CD8-positive, alpha-beta memory T cell (primary cell): ENCODE results near the gene PAPOLB. TPM values are rescaled to one million over a fixed set of nuclear protein-coding genes. Genes with fewer than 3 reads are reported as not detected.
A peak's percentile ranks its signal among the peaks of the same experiment; 100 is the strongest.

Experiments used
- CTCF ChIA-PET: fragments of 350-600 bp; sonication (Branson Sonifier 250); formaldehyde crosslinking; loops from one replicate; lab custom pipeline; 2021; ENCODE audit warnings: antibody characterized with exemption; lab: Charles Lee
- POLR2A ChIA-PET: fragments of 350-600 bp; sonication (Branson Sonifier 250); formaldehyde crosslinking; loops from one replicate; lab custom pipeline; 2021; ENCODE audit warnings: antibody characterized with exemption; lab: Charles Lee
- DNase-seq, 5 donors: peaks; one replicate each; pipeline versions ENCODE4 v3.0.0 to v3.0.0-alpha.2; 2020 to 2022; ENCODE audit warnings: mixed read lengths in 1 of 5
- H3K27ac ChIP-seq: one replicate; pipeline ENCODE4 v1.7.0; 2013; ENCODE audit warnings: low read depth, mild to moderate bottlenecking, low read length, moderate library complexity
- H3K27me3 ChIP-seq: 2 replicates; pipeline ENCODE4 v1.7.0; 2013; ENCODE audit warnings: low read length, mild to moderate bottlenecking; ENCODE audit not compliant: insufficient read depth, poor library complexity, severe bottlenecking
- H3K36me3 ChIP-seq: 2 replicates; pipeline ENCODE4 v1.7.0; 2013; ENCODE audit warnings: mild to moderate bottlenecking, low read length, moderate library complexity; ENCODE audit not compliant: insufficient read depth
- H3K4me1 ChIP-seq: 2 replicates; pipeline ENCODE4 v1.7.0; 2013; ENCODE audit warnings: mild to moderate bottlenecking, low read length, moderate library complexity; ENCODE audit not compliant: insufficient read depth
- H3K4me3 ChIP-seq: 2 replicates; pipeline ENCODE4 v1.7.0; 2013; ENCODE audit warnings: mild to moderate bottlenecking, low read length
- H3K9me3 ChIP-seq: 2 replicates; pipeline ENCODE4 v1.7.0; 2013; ENCODE audit warnings: mild to moderate bottlenecking, low read length
- H3K27ac Mint-ChIP-seq, 8 donors: one replicate each; pipeline ENCODE4 v1.8.0; 2020 to 2021; ENCODE audit warnings: mixed read lengths in 8 of 8, mild to moderate bottlenecking in 6 of 8, inconsistent platforms in 3 of 8, moderate library complexity in 3 of 8
- H3K27me3 Mint-ChIP-seq, 2 donors: one replicate each; pipeline ENCODE4 v1.8.0; 2020 to 2021; ENCODE audit warnings: mixed read lengths in 2 of 2, mild to moderate bottlenecking in 1 of 2, moderate library complexity in 1 of 2
- H3K36me3 Mint-ChIP-seq, 3 donors: one replicate each; pipeline ENCODE4 v1.8.0; 2020 to 2021; ENCODE audit warnings: mixed read lengths in 3 of 3, inconsistent platforms in 1 of 3, mild to moderate bottlenecking in 1 of 3
- H3K4me1 Mint-ChIP-seq, 3 donors: one replicate each; pipeline ENCODE4 v1.8.0; 2020 to 2021; ENCODE audit warnings: mixed read lengths in 3 of 3, inconsistent platforms in 1 of 3, mild to moderate bottlenecking in 1 of 3
- H3K4me3 Mint-ChIP-seq, 7 donors: one replicate each; pipeline ENCODE4 v1.8.0; 2020 to 2021; ENCODE audit warnings: mixed read lengths in 7 of 7, mild to moderate bottlenecking in 6 of 7, moderate library complexity in 4 of 7, inconsistent platforms in 2 of 7
- H3K9me3 Mint-ChIP-seq, 5 donors: one replicate each; pipeline ENCODE4 v1.8.0; 2020 to 2022; ENCODE audit warnings: mixed read lengths in 5 of 5, mild to moderate bottlenecking in 3 of 5, moderate library complexity in 2 of 5, inconsistent platforms in 1 of 5
- polyA plus RNA-seq: library from polyadenylated mRNA; unstranded; fragments of 300-500 nt; fragmentation: Illumina TruSeq; gene quantifications from one replicate; pipeline ENCODE4 v1.2.3, GENCODE V29; 2021
- total RNA-seq, 2 experiments: library from RNA; stranded (reverse); gene quantifications; one replicate each; pipeline ENCODE4 v1.2.3, GENCODE V29; 2021

Gene PAPOLB
- total and polyA plus RNA-seq, 3 experiments from 2014 or later, result not detected

GRCh38 chr7:4820405-4820966 is 41.3 kb downstream of the PAPOLB start:
- Mint-ChIP-seq H3K9me3 (no peaks in the 10 kb centered on the region), H3K27me3 (peaks cover 5 to 13% of the 10 kb centered on the region in 2 donors), H3K36me3 (no peaks in the 10 kb centered on the region), H3K27ac (peak overlapping the region in 1 of 8 donors; percentile 33), H3K4me1 (no peaks in the 10 kb centered on the region), H3K4me3 (no peak overlapping the region)
- H3K27ac ChIP-seq, result no peak overlapping the region
- H3K9me3 ChIP-seq, result no peaks in the 10 kb centered on the region
- H3K4me3 ChIP-seq, result no peak overlapping the region
- ChIA-PET CTCF (no interaction called here), POLR2A (no interaction called here)
- H3K36me3 ChIP-seq, result no peaks in the 10 kb centered on the region
- H3K4me1 ChIP-seq, result no peaks in the 10 kb centered on the region
- DNase-seq, result peak in 1 of 5 donors; percentile 43
- no peaks in the 10 kb centered on the region for H3K27me3 ChIP-seq

DNA sequence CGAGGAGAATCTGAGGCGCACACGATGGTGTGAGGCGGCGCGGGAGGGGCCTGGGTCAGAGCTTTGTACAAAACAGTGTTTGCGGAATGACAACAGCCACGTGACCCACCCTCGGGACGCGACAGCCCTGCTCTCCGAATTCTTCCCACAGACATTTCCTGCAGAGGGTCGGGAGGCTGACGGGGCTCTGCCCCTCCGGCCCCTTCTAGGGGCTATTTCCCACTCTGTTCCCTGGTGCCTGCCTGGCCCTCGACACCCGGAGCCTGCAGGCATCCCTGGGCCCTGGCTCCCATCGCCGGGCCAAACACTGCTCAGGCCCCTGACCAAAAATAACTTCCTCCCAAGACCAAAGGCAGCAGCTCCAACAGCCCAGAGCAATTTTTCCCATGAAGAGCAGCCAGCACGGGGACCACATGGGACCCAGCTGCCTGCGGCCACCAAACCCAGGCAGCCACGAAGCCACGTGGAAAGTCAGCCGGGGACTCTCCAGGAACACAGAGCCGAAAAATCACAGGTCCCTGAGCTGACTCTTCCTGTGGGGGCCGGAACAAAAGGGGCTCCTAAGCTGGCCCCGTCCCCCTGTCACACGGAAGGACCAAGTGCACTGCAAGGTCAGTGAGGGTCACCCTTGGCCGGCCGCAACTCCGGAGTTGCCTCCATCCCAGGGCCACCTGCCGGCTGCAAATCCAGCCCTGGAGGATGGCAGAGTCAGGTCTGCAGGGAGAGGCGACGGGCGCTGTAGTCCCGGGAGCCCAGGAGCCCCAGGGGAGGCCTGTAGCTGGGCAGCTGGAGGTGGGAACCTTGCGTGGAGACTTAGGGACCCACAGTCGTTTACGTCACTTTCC is 42.0 kb downstream of the PAPOLB start:
- ChIA-PET CTCF (no interaction called here), POLR2A (no interaction called here)
- Mint-ChIP-seq H3K27ac (peak overlapping the region in 1 of 8 donors; percentile 22), H3K9me3 (no peaks in the 10 kb centered on the region), H3K36me3 (no peaks in the 10 kb centered on the region), H3K27me3 (peaks cover 3 to 14% of the 10 kb centered on the region in 2 donors), H3K4me1 (no peaks in the 10 kb centered on the region), H3K4me3 (no peak overlapping the region)
- Histone ChIP-seq H3K27ac (no peak overlapping the region), H3K4me3 (no peak overlapping the region), H3K27me3 (no peaks in the 10 kb centered on the region), H3K4me1 (no peaks in the 10 kb centered on the region), H3K36me3 (no peaks in the 10 kb centered on the region), H3K9me3 (no peaks in the 10 kb centered on the region)
- no peak for DNase-seq

GRCh38 chr7:4818000-4818794 is 43.6 kb downstream of the PAPOLB start:
- H3K27ac Mint-ChIP-seq, result no peak overlapping the region
- no peak for DNase-seq
- POLR2A ChIA-PET, result no interaction called here

GRCh38 chr7:4817178-4817901 is 44.5 kb downstream of the PAPOLB start:
- H3K4me1 Mint-ChIP-seq, result no peaks in the 10 kb centered on the region
- CTCF ChIA-PET, result no interaction called here

More at GRCh38 chr7:4818000-4818794, 43.6 kb downstream of the PAPOLB start:
- Mint-ChIP-seq H3K9me3 (peaks cover 0 to 2% (median 0%) of the 10 kb centered on the region in 5 donors), H3K27me3 (peaks cover 6 to 30% of the 10 kb centered on the region in 2 donors), H3K4me1 (no peaks in the 10 kb centered on the region), H3K36me3 (no peaks in the 10 kb centered on the region), H3K4me3 (no peak overlapping the region)
- Histone ChIP-seq H3K27ac (no peak overlapping the region), H3K9me3 (no peaks in the 10 kb centered on the region), H3K4me1 (no peaks in the 10 kb centered on the region), H3K4me3 (no peak overlapping the region), H3K27me3 (no peaks in the 10 kb centered on the region), H3K36me3 (no peaks in the 10 kb centered on the region)
- CTCF ChIA-PET, result no interaction called here

GRCh38 chr7:4816419-4817080 is 45.3 kb downstream of the PAPOLB start:
- no peaks in the 10 kb centered on the region for H3K4me1 Mint-ChIP-seq
- no peak for DNase-seq
- ChIA-PET POLR2A (no interaction called here), CTCF (no interaction called here)
- H3K27me3 Mint-ChIP-seq, result peaks cover 6 to 32% of the 10 kb centered on the region in 2 donors
- peaks cover 0 to 5% (median 0%) of the 10 kb centered on the region in 5 donors for H3K9me3 Mint-ChIP-seq
- no peaks in the 10 kb centered on the region for H3K9me3 ChIP-seq
- H3K27ac ChIP-seq, result no peak overlapping the region
- H3K27ac Mint-ChIP-seq, result no peak overlapping the region
- H3K36me3 ChIP-seq, result no peaks in the 10 kb centered on the region
- no peak overlapping the region for H3K4me3 ChIP-seq
- H3K4me3 Mint-ChIP-seq, result no peak overlapping the region
- no peaks in the 10 kb centered on the region for H3K36me3 Mint-ChIP-seq
- no peaks in the 10 kb centered on the region for H3K4me1 ChIP-seq
- H3K27me3 ChIP-seq, result no peaks in the 10 kb centered on the region

More at GRCh38 chr7:4817178-4817901, 44.5 kb downstream of the PAPOLB start:
- no peak overlapping the region for H3K27ac ChIP-seq
- no peaks in the 10 kb centered on the region for H3K4me1 ChIP-seq
- H3K36me3 Mint-ChIP-seq, result no peaks in the 10 kb centered on the region
- H3K4me3 ChIP-seq, result no peak overlapping the region
- H3K9me3 ChIP-seq, result no peaks in the 10 kb centered on the region
- peaks cover 0 to 5% (median 0%) of the 10 kb centered on the region in 5 donors for H3K9me3 Mint-ChIP-seq
- no peaks in the 10 kb centered on the region for H3K36me3 ChIP-seq
- no peak for DNase-seq
- H3K4me3 Mint-ChIP-seq, result no peak overlapping the region
- no peak overlapping the region for H3K27ac Mint-ChIP-seq
- H3K27me3 ChIP-seq, result no peaks in the 10 kb centered on the region
- POLR2A ChIA-PET, result no interaction called here
- H3K27me3 Mint-ChIP-seq, result peaks cover 6 to 32% of the 10 kb centered on the region in 2 donors

- ChIA-PET POLR2A (no interaction called here), CTCF (no interaction called here)
- no peaks in the 10 kb centered on the region for H3K27me3 ChIP-seq
- no peak overlapping the region for H3K27ac ChIP-seq
- Mint-ChIP-seq H3K27ac (no peak overlapping the region), H3K4me3 (no peak overlapping the region), H3K9me3 (peaks cover 0 to 5% (median 0%) of the 10 kb centered on the region in 5 donors), H3K36me3 (no peaks in the 10 kb centered on the region), H3K4me1 (no peaks in the 10 kb centered on the region), H3K27me3 (peaks cover 8 to 32% of the 10 kb centered on the region in 2 donors)
- H3K4me1 ChIP-seq, result no peaks in the 10 kb centered on the region
- H3K36me3 ChIP-seq, result no peaks in the 10 kb centered on the region
- H3K4me3 ChIP-seq, result no peak overlapping the region
- H3K9me3 ChIP-seq, result no peaks in the 10 kb centered on the region
- no peak for DNase-seq
These were observed 46.0 kb downstream of the PAPOLB start for GRCh38 chr7:4815609-4816418.

GRCh38 chr7:4815121-4815520 is 46.7 kb downstream of the PAPOLB start:
- ChIA-PET POLR2A (no interaction called here), CTCF (no interaction called here)
- no peak overlapping the region for H3K4me3 ChIP-seq
- H3K27ac ChIP-seq, result no peak overlapping the region
- Mint-ChIP-seq H3K4me1 (peaks cover 3 to 4% (median 3%) of the 10 kb centered on the region in 3 donors), H3K9me3 (peaks cover 0 to 5% (median 0%) of the 10 kb centered on the region in 5 donors), H3K27me3 (peaks cover 11 to 36% of the 10 kb centered on the region in 2 donors), H3K27ac (no peak overlapping the region), H3K4me3 (no peak overlapping the region), H3K36me3 (no peaks in the 10 kb centered on the region)
- H3K9me3 ChIP-seq, result no peaks in the 10 kb centered on the region
- no peaks in the 10 kb centered on the region for H3K36me3 ChIP-seq
- no peak for DNase-seq
- H3K27me3 ChIP-seq, result no peaks in the 10 kb centered on the region
- no peaks in the 10 kb centered on the region for H3K4me1 ChIP-seq
